GM18511 (cell line): ENCODE measurements around the gene WFS1.

Experiments used
- ATAC-seq: cut with Tn5 transposase; IDR thresholded peaks from one replicate; pipeline ENCODE4 v1.9.1; 2021; ENCODE audit warnings: mild to moderate bottlenecking, moderate library complexity; ENCODE audit not compliant: unreplicated experiment

The WFS1 gene

DNA sequence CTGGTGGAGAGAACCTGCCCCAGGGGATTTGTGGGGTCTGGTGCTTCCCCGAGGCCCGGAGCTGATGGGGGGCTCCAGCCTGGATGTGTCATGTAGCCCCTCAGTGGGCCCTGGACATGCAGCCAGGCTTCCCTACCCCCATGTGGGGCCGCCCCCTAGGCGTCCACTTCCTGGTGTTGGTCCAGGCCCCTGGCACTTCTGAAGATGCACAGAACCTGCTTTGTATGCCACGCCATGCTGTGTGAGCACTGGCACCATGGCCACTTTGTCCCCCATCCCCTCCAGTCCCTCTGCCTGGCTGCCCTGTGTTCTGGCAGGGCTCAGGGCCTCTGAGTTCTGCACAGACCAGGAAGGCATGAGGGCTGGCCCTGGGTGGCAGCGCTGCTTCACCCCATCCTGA, 29.2 kb downstream of the WFS1 start:
- ATAC-seq: no peak

DNA sequence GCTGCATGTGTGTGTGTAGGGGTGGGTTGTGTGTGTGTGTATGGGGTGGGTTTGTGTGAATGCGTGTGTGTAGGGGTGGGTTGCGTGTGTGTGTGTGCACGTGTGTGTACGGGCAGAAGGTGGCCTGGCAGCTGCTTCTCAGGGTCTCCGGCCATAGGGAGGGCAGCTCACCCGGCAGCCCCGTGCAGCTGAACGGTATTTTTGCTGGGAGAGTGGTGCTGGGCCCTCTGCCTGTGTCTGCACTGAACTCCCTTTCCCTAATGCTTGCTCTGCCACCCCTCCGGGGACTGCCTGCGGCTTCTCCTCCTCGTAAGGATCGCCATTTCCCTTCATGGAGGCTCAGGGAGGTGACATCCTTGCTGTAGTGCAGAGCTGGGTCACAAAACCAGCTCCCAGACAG, 30.2 kb downstream of the WFS1 start:
- no peak for ATAC-seq

DNA sequence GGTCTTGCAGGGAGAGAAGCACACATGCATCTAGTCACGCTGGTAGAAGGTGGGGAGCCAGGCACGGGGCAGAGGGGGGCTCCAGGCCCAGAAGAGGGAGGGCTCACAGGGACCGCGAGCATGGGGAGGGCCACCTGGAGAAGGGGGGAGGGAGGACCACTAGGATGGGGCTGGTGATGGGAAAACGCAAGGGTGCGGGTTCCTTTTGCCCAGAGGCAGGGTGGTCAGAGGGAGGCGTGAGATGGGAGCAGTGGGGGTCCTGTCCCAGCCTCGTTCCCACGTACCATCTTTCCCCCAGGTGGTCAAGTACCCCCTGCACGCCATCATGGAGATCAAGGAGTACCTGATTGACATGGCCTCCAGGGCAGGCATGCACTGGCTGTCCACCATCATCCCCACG, 30.7 kb downstream of the WFS1 start:
- no peak for ATAC-seq

DNA sequence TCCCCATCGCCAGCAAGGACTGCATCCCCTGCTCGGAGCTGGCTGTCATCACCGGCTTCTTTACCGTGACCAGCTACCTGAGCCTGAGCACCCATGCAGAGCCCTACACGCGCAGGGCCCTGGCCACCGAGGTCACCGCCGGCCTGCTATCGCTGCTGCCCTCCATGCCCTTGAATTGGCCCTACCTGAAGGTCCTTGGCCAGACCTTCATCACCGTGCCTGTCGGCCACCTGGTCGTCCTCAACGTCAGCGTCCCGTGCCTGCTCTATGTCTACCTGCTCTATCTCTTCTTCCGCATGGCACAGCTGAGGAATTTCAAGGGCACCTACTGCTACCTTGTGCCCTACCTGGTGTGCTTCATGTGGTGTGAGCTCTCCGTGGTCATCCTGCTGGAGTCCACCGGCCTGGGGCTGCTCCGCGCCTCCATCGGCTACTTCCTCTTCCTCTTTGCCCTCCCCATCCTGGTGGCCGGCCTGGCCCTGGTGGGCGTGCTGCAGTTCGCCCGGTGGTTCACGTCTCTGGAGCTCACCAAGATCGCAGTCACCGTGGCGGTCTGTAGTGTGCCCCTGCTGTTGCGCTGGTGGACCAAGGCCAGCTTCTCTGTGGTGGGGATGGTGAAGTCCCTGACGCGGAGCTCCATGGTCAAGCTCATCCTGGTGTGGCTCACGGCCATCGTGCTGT, 31.5 kb downstream of the WFS1 start:
- no peak for ATAC-seq

DNA sequence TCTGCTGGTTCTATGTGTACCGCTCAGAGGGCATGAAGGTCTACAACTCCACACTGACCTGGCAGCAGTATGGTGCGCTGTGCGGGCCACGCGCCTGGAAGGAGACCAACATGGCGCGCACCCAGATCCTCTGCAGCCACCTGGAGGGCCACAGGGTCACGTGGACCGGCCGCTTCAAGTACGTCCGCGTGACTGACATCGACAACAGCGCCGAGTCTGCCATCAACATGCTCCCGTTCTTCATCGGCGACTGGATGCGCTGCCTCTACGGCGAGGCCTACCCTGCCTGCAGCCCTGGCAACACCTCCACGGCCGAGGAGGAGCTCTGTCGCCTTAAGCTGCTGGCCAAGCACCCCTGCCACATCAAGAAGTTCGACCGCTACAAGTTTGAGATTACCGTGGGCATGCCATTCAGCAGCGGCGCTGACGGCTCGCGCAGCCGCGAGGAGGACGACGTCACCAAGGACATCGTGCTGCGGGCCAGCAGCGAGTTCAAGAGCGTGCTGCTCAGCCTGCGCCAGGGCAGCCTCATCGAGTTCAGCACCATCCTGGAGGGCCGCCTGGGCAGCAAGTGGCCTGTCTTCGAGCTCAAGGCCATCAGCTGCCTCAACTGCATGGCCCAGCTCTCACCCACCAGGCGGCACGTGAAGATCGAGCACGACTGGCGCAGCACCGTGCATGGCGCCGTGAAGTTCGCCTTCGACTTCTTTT, 32.2 kb downstream of the WFS1 start:
- ATAC-seq: no peak

DNA sequence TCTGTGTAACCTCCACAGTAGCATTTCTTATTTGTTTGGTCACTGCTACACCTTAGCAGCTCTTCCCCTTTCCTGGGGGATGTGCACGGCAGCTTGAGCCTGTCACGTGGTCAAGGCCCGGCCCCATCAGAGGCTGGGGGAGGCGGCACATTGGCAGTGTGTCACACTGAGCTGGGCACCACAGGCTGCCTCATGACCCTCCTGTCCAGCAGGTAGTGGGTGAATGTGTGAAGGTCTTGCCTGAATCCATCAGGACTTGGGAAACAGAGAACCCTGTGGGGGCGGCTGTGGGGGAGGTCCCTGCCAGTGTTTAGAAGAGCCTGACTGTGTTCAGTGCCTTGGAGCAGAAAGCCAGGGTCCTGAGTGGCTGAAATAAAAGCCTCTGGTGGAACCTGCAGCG, 33.2 kb downstream of the WFS1 start:
- no peak for ATAC-seq

DNA sequence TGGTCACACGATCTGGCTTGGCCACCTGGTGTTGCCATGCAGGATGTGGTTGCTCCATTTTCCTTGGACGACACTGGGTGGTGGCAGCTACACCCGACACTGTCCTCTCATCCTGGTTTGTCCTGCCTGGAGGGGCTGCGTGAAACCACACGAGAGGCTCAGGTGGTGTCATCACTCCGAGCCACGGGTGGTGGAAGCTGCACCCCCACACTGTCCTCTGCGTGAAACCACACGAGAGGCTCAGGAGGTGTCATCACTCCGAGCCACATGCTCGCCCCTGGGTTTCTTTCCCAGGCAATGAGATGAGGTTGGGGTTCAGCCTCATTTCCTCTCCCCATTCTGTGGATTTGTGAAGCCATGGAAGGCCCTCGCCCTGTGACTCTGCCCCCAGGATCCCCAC, 34.3 kb downstream of the WFS1 start:
- no peak for ATAC-seq

DNA sequence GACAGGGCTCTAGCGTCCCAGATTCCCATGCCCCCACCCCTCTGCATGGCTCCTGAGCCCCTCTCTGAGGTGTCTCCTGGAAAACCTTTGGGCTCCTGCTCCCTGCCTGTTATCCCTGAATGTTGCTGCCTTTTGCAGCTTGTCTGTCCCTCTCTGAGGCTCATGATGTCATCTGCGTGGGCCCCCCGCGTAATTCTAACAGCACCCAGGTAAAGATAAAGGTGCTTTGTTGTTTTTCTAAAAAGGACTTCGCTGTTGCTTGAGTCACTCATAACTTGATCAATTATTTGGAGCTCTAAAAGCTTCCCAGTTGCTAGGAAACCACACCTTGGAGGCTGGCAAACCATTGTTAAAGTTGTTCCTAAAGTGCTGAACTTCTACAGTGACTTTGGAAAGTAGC, 36.6 kb downstream of the WFS1 start:
- ATAC-seq: no peak

DNA sequence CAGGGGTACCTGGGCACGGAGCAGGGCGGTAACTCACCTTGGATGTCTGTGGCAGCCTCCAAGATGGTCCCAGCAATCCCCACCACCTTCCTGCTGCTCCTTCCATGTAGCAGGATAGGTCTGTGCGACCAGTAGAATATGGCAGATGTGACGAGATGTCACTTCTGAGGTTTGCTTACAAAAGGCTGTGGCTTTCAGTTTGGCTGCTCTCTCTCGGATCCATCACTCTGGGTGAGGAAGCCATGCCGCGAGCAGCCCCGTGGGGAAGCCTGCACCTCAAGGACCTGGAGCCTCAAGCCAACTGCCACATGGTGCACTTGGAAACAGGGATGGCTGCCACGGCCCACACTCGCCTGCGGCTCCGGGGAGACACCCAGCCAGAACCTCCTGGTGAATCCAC, 37.6 kb downstream of the WFS1 start:
- no peak for ATAC-seq

DNA sequence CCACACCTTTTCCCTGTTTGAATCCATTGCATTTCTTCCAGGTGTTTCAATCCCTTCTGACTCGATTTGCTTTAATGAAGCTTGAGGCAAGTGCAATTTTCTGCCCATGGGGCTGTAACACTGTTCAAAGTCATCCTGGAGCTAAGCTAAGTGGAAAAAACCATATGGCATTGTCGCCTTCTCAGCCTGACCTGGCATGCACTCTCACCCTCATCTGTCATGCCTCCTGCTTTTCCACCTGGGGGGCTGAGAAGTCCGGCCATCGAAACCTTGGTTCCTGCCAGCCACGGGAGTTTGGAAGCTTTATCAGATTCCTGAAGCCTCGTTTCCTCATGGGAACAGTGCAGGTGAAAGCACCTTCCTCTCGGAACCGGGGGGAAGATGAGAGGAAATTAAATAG, 38.2 kb downstream of the WFS1 start:
- ATAC-seq: no peak

DNA sequence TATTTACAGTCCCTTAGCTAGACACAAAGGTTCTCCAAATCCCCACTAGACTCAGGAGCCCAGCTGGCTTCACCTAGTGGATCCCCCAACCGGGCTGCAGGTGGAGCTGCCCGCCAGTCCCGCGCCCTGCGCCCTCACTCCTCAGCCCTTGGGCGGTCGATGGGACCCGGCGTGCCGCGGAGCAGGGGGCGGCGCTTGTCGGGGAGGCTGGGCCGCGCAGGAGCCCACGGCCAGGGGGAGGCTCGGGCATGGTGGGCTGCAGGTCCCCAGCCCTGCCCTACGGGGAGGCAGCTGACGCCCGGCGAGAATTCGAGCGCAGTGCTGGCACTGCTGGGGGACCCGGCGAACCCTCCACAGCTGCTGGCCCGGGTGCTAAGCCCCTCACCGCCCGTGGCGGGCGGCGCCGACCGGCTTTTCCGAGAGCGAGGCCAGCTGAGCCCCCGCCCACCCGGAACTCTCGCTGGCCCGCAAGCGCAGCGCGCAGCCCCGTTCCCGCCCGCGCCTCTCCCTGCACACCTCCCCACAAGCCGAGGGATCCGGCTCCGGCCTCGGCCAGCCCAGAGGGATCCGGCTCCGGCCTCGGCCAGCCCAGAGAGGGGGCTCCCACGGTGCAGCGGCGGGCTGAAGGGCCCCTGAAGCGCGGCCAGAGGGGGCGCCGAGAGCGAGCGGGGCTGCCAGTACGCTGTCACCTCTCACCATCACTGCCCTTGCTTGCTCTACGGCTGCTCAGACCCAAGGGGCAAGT, 39.4 kb downstream of the WFS1 start:
- no peak for ATAC-seq

DNA sequence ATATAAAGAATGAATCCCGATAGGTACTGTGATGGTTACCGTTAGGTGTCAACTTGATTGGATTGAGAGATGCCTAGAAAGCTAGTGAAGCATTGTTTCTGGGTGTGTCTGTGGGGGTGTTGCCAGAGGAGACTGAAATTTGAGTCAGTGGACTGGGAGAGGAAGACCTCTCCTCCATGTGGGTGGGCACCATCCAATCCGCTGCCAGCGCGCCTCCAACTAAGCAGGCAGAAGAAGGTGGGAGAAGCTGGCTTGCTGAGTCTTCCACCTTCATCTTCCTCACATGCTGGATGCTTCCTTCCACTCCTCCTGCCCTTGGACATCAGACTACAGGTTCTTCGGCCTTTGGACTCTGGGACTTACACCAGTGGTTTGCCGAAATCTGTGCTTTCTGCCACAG, 40.1 kb downstream of the WFS1 start:
- no peak for ATAC-seq

DNA sequence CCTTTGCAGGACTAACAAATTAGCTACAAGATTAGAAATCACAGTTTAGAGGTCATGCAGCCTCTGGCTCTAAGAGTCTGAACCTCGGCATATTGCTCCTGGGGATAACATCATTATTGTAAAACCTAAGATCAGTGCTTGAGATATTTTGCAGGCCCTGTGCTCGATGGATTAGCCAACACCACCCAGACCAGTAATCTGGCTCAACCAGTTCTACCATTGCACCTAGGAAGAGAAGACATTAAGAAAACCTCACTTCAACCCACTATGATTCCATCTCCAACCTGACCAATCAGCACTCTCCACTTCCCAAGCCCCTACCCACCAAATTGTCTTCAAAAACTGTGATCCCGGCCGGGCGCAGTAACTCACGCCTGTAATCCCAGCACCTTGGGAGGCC, 43.6 kb downstream of the WFS1 start:
- ATAC-seq: no peak

DNA sequence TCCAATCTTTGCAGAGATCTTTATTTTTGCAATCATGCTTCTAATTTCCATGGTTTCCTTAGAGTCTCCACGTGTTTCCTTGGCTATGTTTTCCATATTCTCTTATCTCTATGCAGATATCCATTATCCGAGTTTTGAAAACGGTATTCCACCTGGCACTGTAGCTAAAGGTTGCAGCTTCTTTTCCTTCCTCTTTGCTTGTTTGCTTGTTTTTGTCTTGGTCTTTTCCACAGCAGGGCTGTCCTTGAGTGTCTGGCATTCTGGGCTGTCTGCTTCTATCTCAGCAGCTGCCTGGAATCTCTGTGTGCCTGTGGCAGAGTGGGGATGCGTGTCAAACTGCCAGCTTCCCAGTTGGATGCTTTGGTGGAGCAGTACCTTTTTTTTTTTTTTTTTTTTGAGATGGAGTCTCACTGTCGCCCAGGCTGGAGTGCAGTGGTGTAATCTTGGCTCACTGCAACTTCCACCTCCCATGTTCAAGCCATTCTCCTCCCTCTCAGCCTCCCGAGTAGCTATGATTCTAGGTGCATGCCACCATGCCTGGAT, 46.9 kb downstream of the WFS1 start:
- no peak for ATAC-seq

DNA sequence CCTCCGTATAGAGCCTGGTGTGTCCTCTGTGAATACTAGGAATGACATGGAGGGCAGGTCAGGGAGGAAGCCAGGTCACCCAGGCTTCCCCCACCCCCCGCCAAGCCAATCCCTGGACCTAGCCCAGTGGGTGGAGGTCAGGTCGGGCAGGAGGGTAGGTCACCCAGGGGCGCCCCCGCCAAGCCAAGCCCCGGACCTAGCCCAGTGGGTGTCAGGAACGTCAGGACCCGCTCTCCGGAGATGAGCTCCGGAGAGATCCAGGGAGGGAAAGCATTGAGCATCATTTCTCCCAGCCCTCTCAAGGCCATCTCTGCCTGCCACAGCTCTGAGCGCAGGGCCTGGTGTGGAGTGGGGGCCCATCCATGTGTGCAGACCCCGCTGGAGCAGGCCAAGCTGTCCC, 48.6 kb downstream of the WFS1 start:
- no peak for ATAC-seq

DNA sequence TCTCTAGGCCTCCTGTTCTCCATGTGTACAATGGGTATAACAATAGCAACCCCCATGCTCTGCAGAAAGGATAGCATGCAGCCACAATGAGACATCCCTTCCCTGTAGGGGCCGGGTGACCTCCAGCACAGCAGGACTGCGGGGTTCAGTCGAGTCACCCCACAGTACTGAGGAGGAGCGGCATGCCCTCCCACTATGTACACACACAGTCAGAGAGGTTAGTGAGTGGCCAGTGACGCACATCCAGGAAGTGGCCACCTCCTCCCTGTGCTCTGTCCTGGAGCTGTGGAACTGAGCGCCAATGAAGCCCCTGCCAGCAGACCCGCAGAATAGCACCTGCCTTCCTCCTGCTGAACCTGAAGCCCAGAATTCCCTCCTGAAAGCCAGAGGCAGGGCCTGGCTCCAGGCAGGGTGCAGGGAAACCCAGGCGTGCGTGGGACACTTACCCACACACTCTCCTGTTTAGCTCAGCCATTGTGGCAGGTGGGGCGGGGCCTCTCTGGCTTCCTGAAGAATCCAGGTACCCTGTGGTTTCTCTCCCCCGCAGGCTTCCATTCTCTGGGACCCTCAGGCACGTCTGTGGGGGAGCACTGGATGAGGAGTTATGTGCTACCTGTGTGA, 50.0 kb downstream of the WFS1 start:
- no peak for ATAC-seq

DNA sequence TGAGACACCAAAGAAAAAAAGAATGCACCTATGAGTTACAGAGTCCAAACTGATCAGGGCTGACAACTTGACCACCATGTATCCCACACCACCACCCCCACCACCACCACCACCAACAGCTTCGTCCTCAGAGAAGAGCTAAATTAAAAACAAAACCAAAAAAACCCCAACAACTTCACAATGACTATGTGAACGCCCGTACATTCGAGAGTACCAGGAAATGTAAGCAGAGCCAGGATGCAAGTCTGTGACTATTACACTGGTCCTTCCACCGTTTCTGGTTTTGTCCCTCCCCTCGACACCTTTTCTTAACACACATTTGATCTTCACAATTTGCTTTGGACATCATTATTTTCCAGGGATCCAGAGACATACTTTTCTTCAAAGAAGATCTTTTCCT, 51.0 kb downstream of the WFS1 start:
- no peak for ATAC-seq

DNA sequence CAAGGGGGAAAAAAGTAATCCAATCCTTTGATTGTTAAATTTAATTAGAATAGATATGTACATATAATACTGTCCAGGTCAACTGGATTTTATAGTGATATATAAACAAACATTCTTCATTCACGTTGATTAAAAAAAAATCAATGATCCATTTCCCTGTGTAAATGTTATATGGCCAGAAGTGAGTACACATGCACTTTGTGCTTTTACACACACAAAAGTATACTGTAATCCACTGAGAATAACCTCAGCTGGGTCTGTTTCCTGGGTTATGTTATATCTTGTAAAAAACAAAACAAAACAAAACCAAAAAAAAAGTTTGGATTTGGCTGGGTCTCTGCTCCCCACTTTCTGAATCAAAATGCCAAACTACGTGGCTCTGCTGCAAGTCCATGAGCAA, 51.7 kb downstream of the WFS1 start:
- ATAC-seq: no peak

DNA sequence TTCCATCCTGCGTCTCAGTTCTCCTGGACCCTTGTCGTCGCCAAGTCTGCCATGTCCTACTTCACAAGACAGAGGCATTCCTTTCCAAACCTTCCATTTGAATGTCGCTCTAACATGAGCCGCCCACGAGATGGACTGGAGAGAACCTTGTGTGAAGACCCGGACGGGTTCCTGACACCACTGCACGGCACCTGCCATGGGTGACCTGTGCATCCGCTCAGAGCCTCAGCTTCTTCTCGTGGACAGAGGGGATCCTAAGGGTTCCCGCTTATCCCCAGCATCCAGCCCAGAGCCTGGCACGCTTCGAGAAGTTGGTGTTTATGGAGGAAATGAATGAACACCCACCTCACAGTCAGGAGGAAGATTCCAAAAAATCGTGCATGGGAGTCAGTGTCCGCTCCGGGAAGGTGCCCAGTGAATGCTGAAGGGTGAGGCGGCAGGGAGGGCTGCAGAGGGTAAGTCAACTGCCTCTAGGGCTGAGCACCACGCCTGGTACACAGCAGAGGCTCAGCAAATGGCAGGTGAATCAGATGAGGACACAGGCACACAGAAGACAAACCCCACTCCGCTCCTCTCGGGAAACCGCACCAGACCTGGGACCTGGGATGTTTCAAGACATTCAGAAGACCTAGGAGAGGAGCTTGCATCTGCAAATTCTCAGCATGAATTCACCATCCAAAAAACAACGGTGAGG, 52.6 kb downstream of the WFS1 start:
- ATAC-seq: no peak

DNA sequence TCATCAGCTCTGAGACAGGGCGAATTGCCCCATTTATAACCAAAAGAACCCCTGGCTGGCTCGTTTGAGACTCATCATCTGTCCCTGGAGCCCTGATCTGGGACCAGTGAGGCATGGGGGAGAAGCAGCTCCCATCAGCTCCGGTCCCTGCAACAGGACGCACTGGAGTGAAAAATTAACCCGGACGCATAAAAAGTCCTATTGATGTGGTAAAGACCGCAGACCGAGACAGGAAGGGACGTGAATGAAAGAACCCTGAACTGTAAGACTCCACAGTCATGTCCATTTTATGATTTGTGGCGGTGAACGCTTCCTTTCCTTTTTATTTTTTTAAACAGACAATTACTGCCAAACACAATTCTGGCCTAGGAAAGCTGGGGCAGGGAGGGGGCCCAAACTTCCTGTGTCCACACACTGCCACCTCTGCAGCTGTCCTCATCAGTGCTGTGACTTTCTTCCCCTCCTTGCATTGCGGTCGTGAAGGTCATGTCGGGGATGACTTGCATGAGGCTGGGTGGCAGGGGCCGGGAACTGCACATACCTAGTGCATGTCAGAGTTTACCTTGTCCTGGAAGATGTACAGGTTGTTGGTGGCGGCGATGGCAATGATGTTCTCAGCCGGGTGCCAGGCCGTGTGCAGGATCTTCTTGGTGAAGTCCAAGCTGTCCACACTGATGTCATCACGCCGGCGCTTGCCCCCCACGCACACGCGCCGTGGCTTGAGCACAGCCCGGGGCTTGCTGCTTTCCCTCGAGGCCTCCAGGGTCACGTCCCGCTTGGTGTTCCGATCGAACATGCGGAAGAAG, 53.3 kb downstream of the WFS1 start:
- no peak for ATAC-seq
